Karpas-422 (cell line): ENCODE results near the gene LAMA3. TPM values are rescaled to one million over a fixed set of nuclear protein-coding genes. Genes with fewer than 3 reads are reported as not detected.

ENCODE experiments used
- DNase-seq: peaks from one replicate; pipeline ENCODE4 v3.0.0-alpha.2; 2015
- H2AFZ ChIP-seq: fragments of 200-600 bp; sonication (generic); 2 replicates; pipeline ENCODE4 v1.6.1; 2014; ENCODE audit warnings: antibody characterized with exemption, low read length, mixed read lengths
- H3K27ac ChIP-seq: fragments of 200-600 bp; sonication (generic); 2 replicates; pipeline ENCODE4 v1.5.1; 2014; ENCODE audit warnings: mild to moderate bottlenecking, low read length, moderate library complexity
- H3K27me3 ChIP-seq: fragments of 200-600 bp; sonication (generic); 2 replicates; pipeline ENCODE4 v1.6.1; 2014; ENCODE audit warnings: low read length, mixed read lengths
- H3K36me3 ChIP-seq: fragments of 200-600 bp; sonication (generic); 2 replicates; pipeline ENCODE4 v1.6.1; 2014; ENCODE audit warnings: low read length, mixed read lengths; ENCODE audit not compliant: insufficient read depth
- H3K4me1 ChIP-seq: fragments of 200-600 bp; sonication (generic); 2 replicates; pipeline ENCODE4 v1.6.1; 2014; ENCODE audit warnings: mild to moderate bottlenecking, low read length, mixed read lengths
- H3K4me2 ChIP-seq: fragments of 200-600 bp; sonication (generic); 2 replicates; pipeline ENCODE4 v1.6.1; 2014; ENCODE audit warnings: low read length, low read depth, mild to moderate bottlenecking; ENCODE audit not compliant: poor library complexity, severe bottlenecking
- H3K4me3 ChIP-seq: fragments of 200-600 bp; sonication (generic); 2 replicates; pipeline ENCODE4 v1.5.1; 2014; ENCODE audit warnings: mild to moderate bottlenecking, antibody characterized with exemption, low read length, mixed read lengths
- H3K79me2 ChIP-seq: fragments of 200-600 bp; sonication (generic); 2 replicates; pipeline ENCODE4 v1.6.1; 2014; ENCODE audit warnings: mild to moderate bottlenecking, low read length, mixed read lengths
- H3K9ac ChIP-seq: fragments of 200-600 bp; sonication (generic); 2 replicates; pipeline ENCODE4 v1.6.0; 2014; ENCODE audit warnings: low read length
- H3K9me2 ChIP-seq: fragments of 200-600 bp; sonication (generic), shearing (Covaris generic); replicated peaks from 2 replicates; pipeline ENCODE4 v1.6.0; 2014; ENCODE audit warnings: mild to moderate bottlenecking, low read length, moderate library complexity; ENCODE audit not compliant: insufficient read depth
- H3K9me3 ChIP-seq: fragments of 300-700, 200-600 bp; sonication (generic); 2 replicates; pipeline ENCODE4 v1.6.1; 2014; ENCODE audit warnings: low read length, mixed read lengths
- H4K20me1 ChIP-seq: fragments of 200-600 bp; sonication (generic); 2 replicates; pipeline ENCODE4 v1.6.1; 2014; ENCODE audit warnings: mild to moderate bottlenecking, antibody characterized with exemption, low read length, low read depth; ENCODE audit not compliant: insufficient read depth
- total RNA-seq: library from RNA; depleted of rRNA; stranded (reverse); fragments of >200 nt; shearing (Covaris generic); gene quantifications from 2 replicates; pipeline ENCODE4 v1.2.3, GENCODE V29; 2014; ENCODE audit warnings: low replicate concordance

LAMA3 gene
- total RNA-seq, 1 experiment from 2014 or later, result not detected

DNA sequence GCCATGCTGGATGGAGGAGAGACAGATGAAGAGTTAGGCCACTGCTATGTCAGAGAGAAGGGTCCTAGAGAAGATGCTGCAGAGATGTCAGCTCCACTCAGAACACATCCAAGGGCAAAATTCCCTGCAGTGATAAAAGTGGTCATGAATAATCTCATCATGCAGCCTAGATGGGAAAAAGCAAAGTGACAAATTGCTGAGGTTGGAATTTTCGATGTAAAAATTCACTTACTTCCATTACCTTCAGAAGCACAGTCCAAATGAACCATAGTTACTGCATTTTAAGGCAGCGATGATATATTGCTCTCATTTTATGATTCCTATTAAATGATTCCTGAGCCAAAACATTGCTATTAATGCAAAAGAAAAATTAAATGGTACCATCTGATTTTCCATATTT is 43.0 kb upstream of the LAMA3 start:
- H4K20me1 ChIP-seq, result no peaks in the 10 kb centered on the region
- no peaks in the 10 kb centered on the region for H3K36me3 ChIP-seq
- no peaks in the 10 kb centered on the region for H3K9me2 ChIP-seq
- no peaks in the 10 kb centered on the region for H3K79me2 ChIP-seq
- H3K4me1 ChIP-seq, result no peaks in the 10 kb centered on the region
- H3K27me3 ChIP-seq, result no peaks in the 10 kb centered on the region
- H3K27ac ChIP-seq, result no peak overlapping the region
- no peaks in the 10 kb centered on the region for H3K9me3 ChIP-seq
- DNase-seq, result no peak
- no peak overlapping the region for H3K4me2 ChIP-seq
- H3K4me3 ChIP-seq, result no peak overlapping the region
- H2AFZ ChIP-seq, result no peak overlapping the region
- no peak overlapping the region for H3K9ac ChIP-seq

DNA sequence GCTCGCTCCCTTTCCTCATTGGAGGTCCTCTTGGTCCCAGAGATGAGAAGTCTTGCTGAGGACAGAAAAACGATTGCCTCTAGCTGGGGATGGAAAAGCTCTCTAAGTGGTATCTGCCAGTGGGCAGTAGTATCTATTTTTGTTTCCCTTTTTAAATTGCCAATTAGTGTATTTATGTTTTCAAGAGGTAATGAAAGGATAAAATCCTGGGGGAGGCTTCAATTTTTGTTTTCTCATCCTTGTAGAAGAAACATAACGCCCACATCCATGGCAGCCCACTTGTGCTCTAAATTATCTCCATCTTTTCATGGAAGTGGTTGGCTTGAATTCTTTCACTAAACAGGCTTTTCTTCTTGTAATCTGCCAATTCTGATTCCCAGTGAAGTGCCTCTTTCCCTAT is 40.8 kb upstream of the LAMA3 start:
- no peak overlapping the region for H3K4me3 ChIP-seq
- H4K20me1 ChIP-seq, result no peaks in the 10 kb centered on the region
- H3K36me3 ChIP-seq, result no peaks in the 10 kb centered on the region
- no peaks in the 10 kb centered on the region for H3K27me3 ChIP-seq
- no peaks in the 10 kb centered on the region for H3K79me2 ChIP-seq
- no peaks in the 10 kb centered on the region for H3K9me3 ChIP-seq
- no peak overlapping the region for H3K27ac ChIP-seq
- no peak for DNase-seq
- no peaks in the 10 kb centered on the region for H3K4me1 ChIP-seq
- H2AFZ ChIP-seq, result no peak overlapping the region
- no peaks in the 10 kb centered on the region for H3K9me2 ChIP-seq
- H3K9ac ChIP-seq, result no peak overlapping the region
- H3K4me2 ChIP-seq, result no peak overlapping the region

DNA sequence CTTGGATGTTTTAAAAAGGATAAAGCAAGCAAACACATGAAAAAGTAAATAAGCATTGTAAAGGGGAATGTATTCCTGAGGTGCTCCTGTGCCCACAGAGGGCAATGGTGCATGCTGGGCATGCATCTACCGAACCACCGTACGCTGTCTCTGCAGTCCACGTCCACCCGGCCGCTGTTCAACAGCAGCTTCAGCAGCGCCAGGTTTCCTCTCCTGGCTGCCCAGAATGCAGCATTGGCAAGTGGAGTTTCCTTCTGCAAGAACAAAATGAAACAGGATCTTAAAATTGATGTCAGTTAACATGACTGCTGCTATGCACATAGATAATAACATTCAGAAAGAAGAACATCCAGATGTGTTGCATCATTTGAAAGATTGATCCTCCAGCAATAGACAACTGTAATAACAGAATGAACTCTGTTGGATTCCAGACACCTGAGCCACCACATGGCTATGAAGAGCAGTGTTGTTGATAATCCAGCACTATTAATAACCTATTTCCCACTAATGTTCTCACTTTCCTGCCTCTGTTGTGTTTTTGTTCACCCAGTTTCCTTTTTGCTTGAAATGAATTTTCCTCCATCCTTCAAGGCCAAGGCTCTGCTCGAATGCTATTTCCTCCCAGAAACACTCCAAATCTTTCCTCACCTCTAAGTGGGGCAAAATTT is 40.2 kb upstream of the LAMA3 start:
- Histone ChIP-seq H3K27ac (no peak overlapping the region), H3K27me3 (no peaks in the 10 kb centered on the region), H3K4me1 (no peaks in the 10 kb centered on the region), H4K20me1 (no peaks in the 10 kb centered on the region), H3K36me3 (no peaks in the 10 kb centered on the region), H3K79me2 (no peaks in the 10 kb centered on the region), H3K4me3 (no peak overlapping the region), H2AFZ (no peak overlapping the region), H3K4me2 (no peak overlapping the region), H3K9me3 (no peaks in the 10 kb centered on the region), H3K9ac (no peak overlapping the region), H3K9me2 (no peaks in the 10 kb centered on the region)
- no peak for DNase-seq

DNA sequence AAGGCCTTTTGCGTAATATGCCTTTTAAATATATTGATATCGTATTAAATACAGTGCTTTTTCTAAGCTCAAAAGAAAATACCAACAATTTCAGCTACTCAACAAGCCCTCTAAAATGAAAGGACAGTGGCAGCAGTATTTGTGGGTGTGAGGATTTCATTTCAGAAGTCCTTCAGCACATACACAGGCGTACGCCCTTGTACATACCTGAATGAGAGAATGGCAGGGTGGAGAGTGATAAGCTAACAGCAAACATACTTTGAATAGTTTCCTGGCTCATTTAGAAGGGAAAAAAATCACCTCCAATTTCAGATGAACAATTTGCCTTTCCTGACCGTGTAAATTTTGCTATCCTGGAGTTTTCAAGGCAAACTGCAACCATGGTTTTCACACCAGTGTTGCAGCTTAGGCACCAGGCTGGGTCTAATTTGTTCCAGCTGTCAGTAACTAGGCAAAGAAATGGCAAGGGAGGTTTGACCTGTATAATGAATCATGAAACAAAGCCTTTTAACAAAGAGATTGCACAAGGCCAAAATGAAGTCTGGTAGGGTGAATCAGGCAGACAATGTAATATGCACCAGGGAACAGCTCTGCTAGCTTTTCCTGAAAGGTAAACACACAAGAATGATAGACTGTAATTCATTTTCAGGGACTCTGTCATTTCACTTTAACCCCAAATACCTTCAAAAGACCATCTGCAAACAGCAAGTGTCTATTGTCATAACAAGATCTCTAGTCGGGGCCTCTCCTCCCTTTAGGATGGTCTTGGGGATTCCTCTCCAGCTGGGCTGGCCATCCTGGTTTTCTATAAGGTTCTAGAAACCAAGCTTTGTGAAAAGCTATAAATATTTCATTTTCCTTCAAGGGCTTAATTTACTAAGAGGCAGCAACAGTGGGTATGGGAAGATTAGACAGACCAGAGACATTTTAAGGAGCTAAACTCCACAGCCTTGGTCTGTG is 38.0 kb upstream of the LAMA3 start:
- Histone ChIP-seq H3K79me2 (no peaks in the 10 kb centered on the region), H3K9me3 (no peaks in the 10 kb centered on the region), H3K4me1 (no peaks in the 10 kb centered on the region), H2AFZ (no peak overlapping the region), H3K9ac (no peak overlapping the region), H3K27ac (no peak overlapping the region), H3K27me3 (no peaks in the 10 kb centered on the region), H3K4me2 (no peak overlapping the region), H3K4me3 (no peak overlapping the region), H4K20me1 (no peaks in the 10 kb centered on the region), H3K9me2 (no peaks in the 10 kb centered on the region), H3K36me3 (no peaks in the 10 kb centered on the region)
- DNase-seq, result no peak

DNA sequence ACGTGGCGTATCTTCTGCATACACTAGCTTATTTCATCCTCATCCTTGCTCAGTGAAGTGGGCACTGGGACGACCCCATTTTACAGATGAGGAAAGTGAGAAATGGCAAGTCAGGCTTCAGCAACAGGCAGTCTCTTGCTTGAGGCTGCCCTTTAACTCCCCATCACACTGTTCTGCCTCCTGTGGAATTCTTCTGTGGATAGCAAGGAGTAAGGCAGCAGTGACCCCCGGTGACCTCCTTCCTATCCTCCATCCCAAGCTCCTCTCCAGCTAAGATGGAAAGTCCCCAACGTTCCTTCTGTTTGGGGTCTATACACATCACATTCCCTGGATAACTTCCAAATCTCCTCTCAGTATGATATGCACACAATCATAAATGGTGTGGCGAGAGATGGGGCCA is 37.0 kb upstream of the LAMA3 start:
- no peak overlapping the region for H3K4me2 ChIP-seq
- H3K36me3 ChIP-seq, result no peaks in the 10 kb centered on the region
- no peak overlapping the region for H3K4me3 ChIP-seq
- no peaks in the 10 kb centered on the region for H3K4me1 ChIP-seq
- H2AFZ ChIP-seq, result no peak overlapping the region
- H3K9ac ChIP-seq, result no peak overlapping the region
- H3K9me2 ChIP-seq, result no peaks in the 10 kb centered on the region
- H3K9me3 ChIP-seq, result no peaks in the 10 kb centered on the region
- DNase-seq, result no peak
- no peaks in the 10 kb centered on the region for H3K27me3 ChIP-seq
- no peak overlapping the region for H3K27ac ChIP-seq
- H3K79me2 ChIP-seq, result no peaks in the 10 kb centered on the region
- no peaks in the 10 kb centered on the region for H4K20me1 ChIP-seq

DNA sequence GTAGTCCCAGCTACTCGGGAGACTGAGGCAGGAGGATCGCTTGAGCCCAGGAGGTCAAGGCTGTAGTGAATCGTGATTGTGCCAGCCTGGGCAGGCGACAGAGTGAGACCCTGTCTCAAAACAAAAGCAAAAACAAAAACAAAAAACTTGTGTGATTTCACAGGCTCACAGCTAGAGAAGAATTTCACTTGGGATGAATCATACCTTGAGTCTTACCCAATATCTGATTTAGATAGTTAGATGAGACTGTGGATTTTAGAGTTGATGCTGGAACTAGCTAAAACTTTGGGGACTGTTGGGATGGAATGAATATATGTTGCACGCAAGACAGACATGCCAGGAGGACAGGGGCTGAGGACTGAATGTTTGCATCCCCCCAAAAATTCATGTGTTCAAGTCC is 31.0 kb upstream of the LAMA3 start:
- Histone ChIP-seq H3K36me3 (no peaks in the 10 kb centered on the region), H4K20me1 (no peaks in the 10 kb centered on the region), H3K9me3 (no peaks in the 10 kb centered on the region), H3K79me2 (no peaks in the 10 kb centered on the region), H3K4me2 (no peak overlapping the region), H3K4me1 (no peaks in the 10 kb centered on the region), H3K9ac (no peak overlapping the region), H2AFZ (no peak overlapping the region), H3K27ac (no peak overlapping the region), H3K27me3 (no peaks in the 10 kb centered on the region), H3K9me2 (no peaks in the 10 kb centered on the region), H3K4me3 (no peak overlapping the region)
- no peak for DNase-seq

DNA sequence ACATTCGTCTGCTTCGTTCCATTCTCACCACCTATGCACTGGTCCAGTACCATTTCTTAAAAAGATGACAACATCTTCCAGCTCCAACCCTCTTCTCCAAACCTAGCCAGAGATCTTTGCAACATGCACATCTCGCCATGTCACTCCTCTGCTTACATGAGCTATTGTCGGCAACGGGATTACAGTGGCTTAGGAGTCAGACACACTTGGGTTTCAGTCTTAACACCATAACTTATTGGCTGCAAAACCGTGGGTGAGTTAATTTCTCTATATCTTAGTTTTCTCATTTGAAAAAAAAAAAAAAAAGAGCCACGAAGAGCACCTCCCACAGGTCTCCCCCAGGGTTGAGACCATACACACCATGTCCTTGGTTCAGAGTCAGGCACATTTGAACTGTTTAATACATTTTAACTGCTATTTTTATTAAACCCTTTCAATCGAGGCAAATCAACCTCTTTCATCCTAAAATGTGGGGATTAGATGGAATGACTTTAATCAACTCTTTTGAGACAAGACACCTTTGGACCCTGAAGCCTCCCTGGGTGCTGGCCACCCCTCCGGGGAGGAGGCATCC is 27.4 kb upstream of the LAMA3 start:
- H3K9me3 ChIP-seq, result no peaks in the 10 kb centered on the region
- no peaks in the 10 kb centered on the region for H3K9me2 ChIP-seq
- no peak overlapping the region for H3K4me3 ChIP-seq
- H3K4me1 ChIP-seq, result no peaks in the 10 kb centered on the region
- H4K20me1 ChIP-seq, result no peaks in the 10 kb centered on the region
- H3K4me2 ChIP-seq, result no peak overlapping the region
- H3K9ac ChIP-seq, result no peak overlapping the region
- DNase-seq, result no peak
- no peaks in the 10 kb centered on the region for H3K79me2 ChIP-seq
- no peaks in the 10 kb centered on the region for H3K36me3 ChIP-seq
- no peaks in the 10 kb centered on the region for H3K27me3 ChIP-seq
- H2AFZ ChIP-seq, result no peak overlapping the region
- H3K27ac ChIP-seq, result no peak overlapping the region
